Stomach (tissue), 4 donors: ENCODE results near the gene TMEM120A.

Experiments used
- CTCF ChIP-seq, 7 experiments: fragments of 450-650 bp in 4 of 7; fragments of 200-600 bp in 3 of 7; sonication (generic) in 3 of 7; IDR thresholded peaks; one replicate each; pipeline ENCODE4 v1.5.1; 2016 to 2019; ENCODE audit warnings: antibody characterized with exemption in 7 of 7, control low read depth in 2 of 7, mild to moderate bottlenecking in 1 of 7
- EP300 ChIP-seq: sonication (generic); formaldehyde crosslinking; IDR thresholded peaks from one replicate; pipeline ENCODE4 v1.6.1; 2017; ENCODE audit warnings: antibody characterized with exemption
- POLR2A ChIP-seq, 4 donors: fragments of 450-650 bp; IDR thresholded peaks; one replicate each; pipeline ENCODE4 v1.6.1; 2016; ENCODE audit warnings: antibody characterized with exemption in 4 of 4, control low read depth in 2 of 4, mild to moderate bottlenecking in 1 of 4, moderate library complexity in 1 of 4
- POLR2AphosphoS5 ChIP-seq, 3 donors: sonication (generic); formaldehyde crosslinking; IDR thresholded peaks; one replicate each; pipeline ENCODE4 v1.6.1; 2016; ENCODE audit warnings: antibody characterized with exemption in 3 of 3

- TF ChIP-seq CTCF (IDR thresholded peaks at IDR 0.05): no peak
- no peak for TF ChIP-seq POLR2A (IDR thresholded peaks at IDR 0.05)
- no peak for TF ChIP-seq EP300
- no peak for TF ChIP-seq POLR2AphosphoS5 (IDR thresholded peaks at IDR 0.05)
Observed at GRCh38 chr7:75953931-75954330, 40.5 kb downstream of the TMEM120A start.
